ENCODE data around the gene ZNF446. TPM values are rescaled to one million over a fixed set of nuclear protein-coding genes. Genes with fewer than 3 reads are reported as not detected.
A peak's percentile ranks its signal among the peaks of the same experiment; 100 is the strongest.

ZNF446 gene
- total and polyA plus RNA-seq, 2 experiments from 2014 or later: 5.8 to 17.8 TPM

- Histone ChIP-seq H3K27ac (no peak overlapping the region), H3K27me3 (replicated peaks; ENCODE audit: insufficient read depth) (no peaks in the 10 kb centered on the region), H3K4me2 (ENCODE audit: unreplicated experiment) (no peak overlapping the region), H3K9me3 (ENCODE audit: low read depth) (no peaks in the 10 kb centered on the region), H2AFZ (no peak overlapping the region), H3K79me2 (ENCODE audit: insufficient read depth) (peaks cover 46% of the 10 kb centered on the region), H4K20me1 (ENCODE audit: insufficient read depth) (no peaks in the 10 kb centered on the region), H3K9me2 (ENCODE audit: insufficient read depth) (no peaks in the 10 kb centered on the region), H3K4me3 (no peak overlapping the region), H3K4me1 (ENCODE audit: insufficient read depth) (peaks cover 12% of the 10 kb centered on the region), H3F3A (ENCODE audit: insufficient read depth) (peaks cover 18% of the 10 kb centered on the region; the same call in 1 of the 2 replicates), H3K36me3 (ENCODE audit: low read depth) (peaks cover 5% of the 10 kb centered on the region; the same call in 1 of the 2 replicates), H3K9ac (no peak overlapping the region)
- DNase-seq: no peak
- WGBS, 2 experiments (ENCODE audit: low coverage in 1 of 2, low lambda C conversion rate in 2 of 2, missing lambda C conversion rate in 2 of 2): 92 to 96% methylated on average over 45 to 64 of the region's 65 CpGs
- TF ChIP-seq EZH2phosphoT487 (IDR thresholded peaks at IDR 0.05; ENCODE audit: insufficient read depth, low read depth): no peak
- TF ChIP-seq EZH2 (IDR thresholded peaks at IDR 0.05; ENCODE audit: insufficient read depth, poor library complexity, severe bottlenecking): no peak
- in situ Hi-C loops (cut with MboI): no loop called here
Observed at GRCh38 chr19:58516964-58517833, 41.0 kb downstream of the ZNF446 start.

- DNase-seq: peak; percentile 30
- Histone ChIP-seq H3K4me3 (peak overlapping the region; percentile 94), H3F3A (ENCODE audit: insufficient read depth) (peaks cover 18% of the 10 kb centered on the region; the same call in 1 of the 2 replicates), H2AFZ (peak overlapping the region; percentile 85), H3K4me1 (ENCODE audit: insufficient read depth) (peaks cover 12% of the 10 kb centered on the region), H3K9ac (peak overlapping the region; percentile 97), H3K9me3 (ENCODE audit: low read depth) (no peaks in the 10 kb centered on the region), H3K27me3 (replicated peaks; ENCODE audit: insufficient read depth) (no peaks in the 10 kb centered on the region), H4K20me1 (ENCODE audit: insufficient read depth) (no peaks in the 10 kb centered on the region), H3K4me2 (ENCODE audit: unreplicated experiment) (peak overlapping the region; percentile 95), H3K79me2 (ENCODE audit: insufficient read depth) (peaks cover 46% of the 10 kb centered on the region), H3K36me3 (ENCODE audit: low read depth) (peaks cover 5% of the 10 kb centered on the region; the same call in 1 of the 2 replicates), H3K27ac (peak overlapping the region; percentile 89), H3K9me2 (ENCODE audit: insufficient read depth) (no peaks in the 10 kb centered on the region)
- 8% methylated on average over 21 to 22 of the region's 22 CpGs for WGBS, 2 experiments (ENCODE audit: low coverage in 1 of 2, low lambda C conversion rate in 2 of 2, missing lambda C conversion rate in 2 of 2)
- TF ChIP-seq EZH2phosphoT487 (IDR thresholded peaks at IDR 0.05; ENCODE audit: insufficient read depth, low read depth) (no peak), EZH2 (IDR thresholded peaks at IDR 0.05; ENCODE audit: insufficient read depth, poor library complexity, severe bottlenecking) (no peak)
- in situ Hi-C loops (cut with MboI): no loop called here
Observed at GRCh38 chr19:58518256-58519086, 42.3 kb downstream of the ZNF446 start.

- H3K9me3 ChIP-seq (ENCODE audit: low read depth): no peaks in the 10 kb centered on the region
- H2AFZ ChIP-seq: peak overlapping the region; percentile 85
- in situ Hi-C loops (cut with MboI): no loop called here
- peak; percentile 91 for DNase-seq
- peak overlapping the region; percentile 95 for H3K4me2 ChIP-seq (ENCODE audit: unreplicated experiment)
- H3K9me2 ChIP-seq (ENCODE audit: insufficient read depth): no peaks in the 10 kb centered on the region
- WGBS, 2 experiments (ENCODE audit: low coverage in 1 of 2, low lambda C conversion rate in 2 of 2, missing lambda C conversion rate in 2 of 2): 0% methylated on average over 14 of the region's 14 CpGs
- H3K4me1 ChIP-seq (ENCODE audit: insufficient read depth): peaks cover 12% of the 10 kb centered on the region
- H3K27ac ChIP-seq: peak overlapping the region; percentile 89
- peak overlapping the region; percentile 97 for H3K9ac ChIP-seq
- peaks cover 5% of the 10 kb centered on the region; the same call in 1 of the 2 replicates for H3K36me3 ChIP-seq (ENCODE audit: low read depth)
- H3K79me2 ChIP-seq (ENCODE audit: insufficient read depth): peaks cover 46% of the 10 kb centered on the region
- H4K20me1 ChIP-seq (ENCODE audit: insufficient read depth): no peaks in the 10 kb centered on the region
- no peaks in the 10 kb centered on the region for H3K27me3 ChIP-seq (replicated peaks; ENCODE audit: insufficient read depth)
- TF ChIP-seq EZH2phosphoT487 (IDR thresholded peaks at IDR 0.05; ENCODE audit: insufficient read depth, low read depth): no peak
- TF ChIP-seq EZH2 (IDR thresholded peaks at IDR 0.05; ENCODE audit: insufficient read depth, poor library complexity, severe bottlenecking): no peak
- peaks cover 18% of the 10 kb centered on the region; the same call in 1 of the 2 replicates for H3F3A ChIP-seq (ENCODE audit: insufficient read depth)
- peak overlapping the region; percentile 94 for H3K4me3 ChIP-seq
Observed at GRCh38 chr19:58519087-58519354, 42.9 kb downstream of the ZNF446 start.

Measured in GM23248 (cell line).